ENCODE results near the gene POU2AF1.

The POU2AF1 gene

DNA sequence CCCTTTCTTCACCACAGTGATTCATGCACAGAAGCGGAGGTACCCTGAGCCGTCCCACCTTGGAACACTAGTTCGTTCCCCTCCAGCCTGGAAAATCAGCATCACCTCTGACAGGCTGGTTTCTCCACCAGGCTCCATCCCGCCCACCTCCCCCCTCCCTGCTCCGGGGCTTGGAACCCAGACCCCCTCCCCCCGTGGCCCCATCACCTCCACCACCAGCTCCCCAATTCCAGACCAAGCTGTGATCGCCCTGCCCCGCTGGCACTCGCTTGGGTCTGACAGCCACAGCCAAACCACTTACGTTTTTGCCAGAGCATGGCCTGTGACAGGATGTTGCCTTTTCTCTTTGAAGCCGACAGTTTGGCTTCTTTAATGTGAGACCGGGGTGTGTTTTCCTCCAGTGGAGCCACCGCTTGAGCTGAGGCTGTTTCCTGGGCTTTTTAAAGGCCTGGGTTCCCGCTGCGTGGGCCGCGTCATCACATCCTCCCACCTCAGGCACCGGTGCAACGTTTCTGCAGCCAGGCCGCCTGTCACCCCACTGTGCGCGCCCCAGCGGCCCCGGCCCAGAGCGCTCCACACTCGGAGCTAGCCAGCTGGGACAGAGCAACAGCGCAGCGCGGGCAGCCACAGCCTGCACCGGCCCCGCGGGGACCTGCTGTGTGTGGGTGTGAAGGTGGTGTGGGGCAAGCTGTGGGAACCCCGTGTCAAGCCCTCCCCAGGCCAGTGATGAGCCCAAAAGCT is at the start of gene POU2AF1:
POU2AF1 (minus strand) TSS at position 415 of the 741 bp plus-strand sequence; CDS start at position 317, 98 bp downstream.
- DNase-seq (ENCODE audit: low spot score) = no peak

- DNase-seq (ENCODE audit: low spot score) = no peak
Observed at GRCh38 chr11:111428113-111428876, 49.2 kb upstream of the POU2AF1 start.

DNA sequence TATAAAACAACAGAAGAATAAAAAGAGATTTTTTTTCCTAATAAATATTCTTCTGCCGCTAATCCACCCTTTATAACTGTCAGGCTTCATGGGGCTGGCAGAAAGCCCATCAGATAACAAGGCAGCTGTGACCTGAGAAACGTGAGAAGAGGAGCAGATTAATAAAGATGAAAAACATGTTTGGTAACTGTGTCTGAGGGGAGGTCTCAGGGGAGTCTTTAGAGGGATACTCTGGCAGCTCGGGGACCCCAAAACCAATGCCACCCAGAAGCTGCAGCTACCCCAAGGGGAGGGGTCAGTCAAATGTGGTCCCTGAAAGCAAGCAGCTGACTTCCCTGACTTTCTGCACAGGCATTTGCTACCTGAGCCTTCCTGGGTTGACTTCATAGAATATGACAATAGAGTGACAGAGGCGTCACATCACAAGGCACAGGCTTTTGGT is 48.4 kb upstream of the POU2AF1 start:
- DNase-seq (ENCODE audit: low spot score) = no peak

DNA sequence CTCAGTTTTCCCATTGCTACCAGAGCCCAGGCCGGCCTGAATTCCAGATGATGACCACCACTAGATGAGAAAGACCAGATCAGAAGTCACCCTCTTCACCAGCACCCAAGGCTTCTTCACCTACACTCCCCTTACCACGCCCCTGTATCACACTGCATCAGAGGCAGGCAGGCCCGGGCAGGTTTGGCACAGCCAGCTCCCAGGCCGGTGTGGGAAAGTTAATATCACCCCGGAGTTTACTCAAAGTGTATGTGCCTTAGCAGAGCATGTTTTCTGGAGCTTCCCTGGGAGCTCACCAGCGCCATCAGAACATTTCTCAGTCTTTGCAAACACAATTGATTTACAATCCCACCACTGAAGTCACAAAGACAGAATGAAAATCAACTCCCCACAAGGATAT is 47.5 kb upstream of the POU2AF1 start:
- no peak for DNase-seq (ENCODE audit: low spot score)

DNA sequence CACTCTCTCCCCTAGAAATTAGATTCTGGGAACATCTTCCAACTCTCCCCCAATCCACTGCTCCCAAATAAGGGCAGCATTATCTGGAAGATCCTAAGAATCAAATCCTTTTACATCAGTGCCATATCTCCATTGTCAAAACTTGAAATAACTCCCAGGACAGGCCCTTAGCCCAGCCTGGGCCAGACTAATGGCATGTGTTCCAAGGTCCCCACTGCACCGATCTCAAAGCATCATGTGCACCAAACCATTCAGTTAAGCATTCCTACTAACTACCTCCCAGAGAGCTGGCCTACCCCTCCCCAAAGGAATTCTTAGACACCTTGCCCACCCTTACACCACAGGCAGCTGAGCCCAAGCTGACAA is 44.2 kb upstream of the POU2AF1 start:
- no peak for DNase-seq (ENCODE audit: low spot score)

GRCh38 chr11:111422494-111423249 is 43.6 kb upstream of the POU2AF1 start:
- peak; percentile 3 for DNase-seq (ENCODE audit: low spot score)

- no peak for DNase-seq (ENCODE audit: low spot score)
Observed at GRCh38 chr11:111421251-111421650, 42.2 kb upstream of the POU2AF1 start.

- no peak for DNase-seq (ENCODE audit: low spot score)
Observed at GRCh38 chr11:111419641-111420327, 40.7 kb upstream of the POU2AF1 start.

GRCh38 chr11:111419181-111419580 is 40.1 kb upstream of the POU2AF1 start:
- DNase-seq (ENCODE audit: low spot score) = no peak

DNA sequence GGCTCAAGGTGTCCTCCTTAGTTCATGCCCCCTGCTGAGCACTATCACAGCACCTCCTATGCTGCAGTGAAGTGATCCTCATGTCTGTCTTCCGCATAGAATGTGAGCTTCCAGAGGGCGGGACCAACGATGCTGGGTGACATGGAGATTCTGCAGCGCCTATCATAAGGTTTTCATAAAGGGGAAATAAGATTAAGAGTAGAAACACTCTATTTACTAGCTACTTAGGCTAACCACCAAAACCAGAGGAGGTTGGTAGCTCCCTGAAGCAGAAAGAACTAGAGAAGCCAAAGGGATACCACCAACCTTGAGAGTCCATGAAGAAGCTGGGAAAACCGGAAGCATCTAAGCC is 39.3 kb upstream of the POU2AF1 start:
- DNase-seq (ENCODE audit: low spot score) = no peak

GRCh38 chr11:111417766-111418435 is 38.8 kb upstream of the POU2AF1 start:
- DNase-seq (ENCODE audit: low spot score) = no peak

DNA sequence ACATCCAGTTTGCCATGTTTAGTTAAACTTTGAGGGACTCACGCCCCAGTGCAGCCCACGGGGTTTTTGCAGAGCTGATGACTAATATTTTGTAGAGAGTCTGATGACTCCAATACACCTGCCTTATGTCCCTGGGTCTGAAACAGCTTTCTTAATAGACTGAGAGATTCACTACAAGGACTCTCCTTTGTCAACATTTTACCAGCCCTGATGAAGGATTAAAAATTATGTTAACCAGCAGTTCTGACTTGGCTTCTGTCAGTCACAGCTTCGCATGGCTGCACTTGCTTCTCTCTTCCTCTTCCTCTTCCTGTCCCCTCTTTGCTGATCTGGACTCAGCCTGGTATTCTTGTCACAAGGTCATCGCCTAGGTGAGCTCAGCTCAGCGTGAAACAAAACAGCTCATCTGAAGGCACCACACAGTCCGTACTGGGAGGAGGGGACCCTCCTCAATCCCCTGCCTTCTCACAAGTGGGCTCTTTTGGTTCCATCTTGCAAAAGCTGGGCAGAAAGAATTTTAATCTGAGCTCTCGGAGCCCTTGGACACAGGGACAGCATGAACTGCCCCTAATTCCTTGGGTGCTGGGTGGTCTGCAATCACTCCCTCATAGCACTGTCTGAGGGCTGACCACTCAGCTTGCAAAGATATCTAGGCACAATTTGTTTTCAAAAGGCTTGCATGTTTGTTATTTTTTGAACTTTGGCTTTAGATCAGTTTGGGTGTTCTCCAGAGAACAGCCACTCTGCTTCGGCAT is 38.1 kb upstream of the POU2AF1 start:
- DNase-seq (ENCODE audit: low spot score) = no peak

DNA sequence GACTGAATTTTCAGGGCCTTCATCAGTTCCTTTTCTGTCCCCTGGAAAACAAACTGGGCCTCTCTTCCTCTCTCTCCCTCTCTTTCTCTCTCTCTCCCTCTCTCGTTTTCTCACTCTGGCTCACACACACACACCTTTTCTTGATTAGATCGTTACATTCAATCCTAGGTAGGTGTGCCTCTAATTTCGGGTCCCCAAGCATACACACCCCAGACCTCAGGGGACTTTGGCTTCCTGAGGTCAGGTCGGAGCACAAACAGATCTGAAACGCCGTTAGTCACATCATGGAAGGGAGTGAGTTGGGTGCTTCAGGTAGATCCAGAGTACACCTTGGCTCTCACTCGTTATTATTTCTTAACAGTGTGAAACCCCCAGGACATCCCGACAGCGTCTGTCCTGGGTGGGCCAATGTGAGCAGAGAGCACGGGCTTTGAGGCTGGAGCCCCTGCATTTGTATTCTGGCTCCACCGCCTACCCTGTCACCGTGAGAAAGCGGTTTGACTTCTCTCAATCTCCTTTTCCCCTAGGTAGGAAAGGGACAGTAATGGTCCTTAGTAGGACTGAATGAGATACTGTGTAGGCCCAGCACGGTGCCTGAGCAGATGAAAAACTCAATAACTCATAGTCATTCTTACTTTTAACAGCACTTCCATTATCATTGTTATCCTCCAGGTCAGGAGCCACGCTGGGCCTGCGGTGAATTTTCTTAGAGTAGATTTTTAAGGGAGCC is 37.3 kb upstream of the POU2AF1 start:
- no peak for DNase-seq (ENCODE audit: low spot score)

GRCh38 chr11:111414936-111415335 is 35.9 kb upstream of the POU2AF1 start:
- DNase-seq (ENCODE audit: low spot score) = no peak

DNA sequence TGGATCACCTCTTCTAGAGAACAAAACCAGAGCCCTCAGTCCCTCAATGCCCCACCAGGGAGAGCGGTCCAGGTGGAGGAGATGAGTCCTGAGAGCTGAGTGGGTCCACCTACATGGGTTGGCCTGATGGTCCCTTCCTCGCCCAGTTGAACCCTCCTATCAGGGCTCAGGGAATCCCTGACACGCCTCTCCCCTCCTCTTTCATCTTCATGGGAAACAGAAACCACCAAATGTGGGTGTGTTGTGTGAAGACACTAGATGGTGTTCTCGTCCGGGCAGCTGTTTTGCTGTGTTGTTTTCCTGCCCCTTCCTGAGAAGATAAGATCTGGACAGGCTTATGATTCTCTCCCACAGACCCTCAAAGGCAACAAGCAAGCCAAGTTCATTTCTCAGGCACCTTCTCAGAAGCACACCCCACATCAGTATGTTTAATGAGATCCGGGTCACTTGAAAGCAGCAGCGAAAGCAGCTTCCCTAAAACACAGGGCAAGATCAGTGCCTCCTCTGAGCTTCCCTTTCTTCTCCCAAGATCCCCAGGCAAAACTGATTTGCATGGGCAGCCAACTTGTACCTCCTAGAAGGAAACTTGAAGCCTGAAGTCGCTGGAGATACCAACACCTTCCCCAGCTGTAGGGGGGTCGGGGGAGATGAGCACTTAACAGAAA is 35.3 kb upstream of the POU2AF1 start:
- DNase-seq (ENCODE audit: low spot score) = no peak

DNA sequence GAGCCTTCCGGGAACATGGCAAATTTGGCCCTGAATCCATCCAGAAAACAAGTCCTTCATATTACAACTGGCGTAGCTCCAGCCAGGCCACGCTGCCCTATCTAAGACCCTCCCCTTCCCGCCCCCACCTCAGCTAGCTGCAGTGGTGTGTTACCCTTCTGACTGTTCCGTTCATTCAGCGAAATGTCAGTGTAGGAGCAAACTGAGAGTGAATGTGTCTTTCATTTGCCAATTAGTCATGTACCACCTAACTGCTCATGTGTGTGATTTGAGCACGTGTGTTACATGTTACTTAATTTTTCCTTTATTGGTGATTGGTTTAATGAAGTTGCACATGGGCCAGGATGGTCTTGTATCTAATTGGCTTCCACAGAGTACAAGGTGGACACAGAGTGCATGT is 34.8 kb upstream of the POU2AF1 start:
- DNase-seq (ENCODE audit: low spot score) = no peak

DNA sequence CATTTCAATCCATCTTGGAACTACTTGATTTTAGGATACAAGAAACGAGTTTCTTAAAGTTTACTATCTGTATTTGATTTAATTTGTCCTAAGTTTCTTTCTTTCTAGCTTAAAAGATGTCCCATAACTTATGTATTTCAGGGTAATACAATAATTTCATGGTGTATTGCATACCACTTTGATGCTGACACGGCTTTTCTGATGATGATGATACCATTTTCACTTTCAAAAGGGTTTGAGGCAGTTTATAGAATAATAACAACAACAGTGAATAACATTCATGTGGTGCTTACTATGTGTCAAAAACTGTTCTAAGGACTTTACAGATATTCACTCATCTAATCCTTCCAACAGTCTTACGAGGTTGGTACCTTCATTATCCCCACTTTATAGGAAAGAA is 33.2 kb upstream of the POU2AF1 start:
- no peak for DNase-seq (ENCODE audit: low spot score)

DNA sequence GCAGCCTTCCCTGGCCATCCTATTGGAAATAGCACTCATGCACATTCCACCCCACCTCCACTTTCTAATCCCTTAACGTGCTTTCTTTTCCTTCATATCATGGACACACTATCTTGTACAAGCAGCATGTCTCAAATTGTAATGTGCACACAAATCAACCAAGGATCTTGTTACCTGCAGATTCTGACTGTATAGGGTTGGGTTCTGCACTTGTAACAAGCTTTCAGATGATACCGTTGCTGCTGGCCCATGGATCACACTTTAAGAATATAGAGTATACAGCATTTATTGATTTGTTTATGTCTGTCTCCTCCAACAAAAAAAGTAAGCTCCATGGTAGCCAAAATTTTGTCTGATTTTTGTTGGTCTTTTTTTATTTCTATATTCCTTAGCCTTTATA is 32.4 kb upstream of the POU2AF1 start:
- DNase-seq (ENCODE audit: low spot score) = no peak

- DNase-seq (ENCODE audit: low spot score) = no peak
Observed at GRCh38 chr11:111410951-111411350, 31.9 kb upstream of the POU2AF1 start.

GRCh38 chr11:111409915-111410314 is 30.8 kb upstream of the POU2AF1 start:
- DNase-seq (ENCODE audit: low spot score) = no peak

All from kidney capillary endothelial cell (primary cell).